ENCODE data around the gene HPS5. TPM values are rescaled to one million over a fixed set of nuclear protein-coding genes. Genes with fewer than 3 reads are reported as not detected.

HPS5 gene
- total and polyA plus RNA-seq, 2 of the 4 experiments (the other 2 are of a cell fraction), result 7.9 to 28.3 TPM

- H3K4me2 ChIP-seq (ENCODE audit: low read depth, low read length), result no peak overlapping the region
- no peaks in the 10 kb centered on the region for H3K9me3 ChIP-seq (ENCODE audit: control insufficient read depth, insufficient read depth, low read length)
- H3K9me1 ChIP-seq (ENCODE audit: insufficient read depth, low read length), result 0 out of 2 replicates have a peak, but pooled peaks cover 4% of the 10 kb centered on the region
- dilution Hi-C loops (cut with HindIII; ENCODE audit: low sequenced_read_pairs, unreplicated experiment), result no loop called here
- H3K9ac ChIP-seq (ENCODE audit: low read depth, low read length), result no peak overlapping the region
- H3K23ac ChIP-seq (ENCODE audit: low read depth, low read length), result no peak overlapping the region
- H3K27me3 ChIP-seq (ENCODE audit: control insufficient read depth, insufficient read depth, low read length), result no peaks in the 10 kb centered on the region
- H3K14ac ChIP-seq (replicated peaks; ENCODE audit: low read depth, low read length), result no peak overlapping the region
- no TSS peak for BruUV-seq (replicated peaks)
- no peak overlapping the region for H3K18ac ChIP-seq (ENCODE audit: low read depth, low read length)
- H3K56ac ChIP-seq (ENCODE audit: extremely low read depth, insufficient read depth, low read length), result no peak overlapping the region
- H3K4me1 ChIP-seq (ENCODE audit: control insufficient read depth, insufficient read depth, low read length), result no peaks in the 10 kb centered on the region; the same call in 1 of the 2 replicates
- in situ Hi-C loops (cut with MboI; ENCODE audit: low sequenced_read_pairs), result no loop called here
- H3K79me1 ChIP-seq (ENCODE audit: low read depth in 1 of 2, low read length in 2 of 2), result peaks cover 3 to 6% of the 10 kb centered on the region in 2 experiments; a peak in 3 of 4 replicates
- POLR2A ChIA-PET (ENCODE audit: unreplicated experiment), result no interaction called here
- CTCF ChIA-PET, result no interaction called here
- H4K20me1 ChIP-seq (ENCODE audit: insufficient read depth, low read length), result no peaks in the 10 kb centered on the region
- no peak overlapping the region for H2BK120ac ChIP-seq (ENCODE audit: low read depth, low read length)
- H3K36me3 ChIP-seq (ENCODE audit: control insufficient read depth, insufficient read depth, low read length), result peaks cover 33% of the 10 kb centered on the region
- DNase-seq (no peak), ATAC-seq (ENCODE audit: low read depth) (no peak)
- H2AFZ ChIP-seq (replicated peaks; ENCODE audit: low read length, poor library complexity), result no peak overlapping the region
- H4K8ac ChIP-seq (ENCODE audit: low read depth in 2 of 2, low read length in 2 of 2), result no peak overlapping the region
- no peak overlapping the region for H2BK5ac ChIP-seq (ENCODE audit: low read depth, low read length, poor library complexity, severe bottlenecking)
- H3K4me3 ChIP-seq (ENCODE audit: insufficient read depth, low read depth, low read length), result no peak overlapping the region
- no peak overlapping the region for H4K91ac ChIP-seq (ENCODE audit: insufficient read depth, low read depth, low read length)
- no peak overlapping the region for H2BK20ac ChIP-seq (ENCODE audit: low read depth, low read length)
- TF ChIP-seq BHLHE40 (IDR thresholded peaks at IDR 0.05; ENCODE audit: low read depth, low read length) (no peak), CHD1 (IDR thresholded peaks at IDR 0.05; ENCODE audit: low read depth, low read length) (no peak), USF2 (IDR thresholded peaks at IDR 0.05; ENCODE audit: low read depth, low read length) (no peak), MXI1 (IDR thresholded peaks at IDR 0.05; ENCODE audit: borderline replicate concordance, low read depth, low read length) (no peak), FOS (IDR thresholded peaks at IDR 0.05; ENCODE audit: low read depth, low read length) (no peak)
- H2AK5ac ChIP-seq (ENCODE audit: low read depth, low read length), result no peak overlapping the region
- H2AK9ac ChIP-seq (replicated peaks; ENCODE audit: low read depth, low read length, poor library complexity), result no peak overlapping the region
- no peak overlapping the region for H2BK15ac ChIP-seq (ENCODE audit: low read depth, low read length)
- H3K4ac ChIP-seq (ENCODE audit: low read depth, low read length), result no peak overlapping the region
- H3K27ac ChIP-seq (ENCODE audit: insufficient read depth, low read length), result no peak overlapping the region
- WGBS, 2 experiments (ENCODE audit: extremely low coverage in 2 of 2, insufficient read length in 1 of 2), result no CpG with 5 or more reads among the region's 4 CpGs
- H4K5ac ChIP-seq (ENCODE audit: low read depth, low read length), result no peak overlapping the region
- intact Hi-C loops (cut with micrococcal nuclease), result no loop called here
Measured at GRCh38 chr11:18365741-18366140, 43.8 kb upstream of the HPS5 start.
